Measurements from ENCODE around the gene RCBTB2. TPM values are rescaled to one million over a fixed set of nuclear protein-coding genes. Genes with fewer than 3 reads are reported as not detected.

The RCBTB2 gene
- total RNA-seq, 1 donor from 2014 or later = 20.1 TPM

DNA sequence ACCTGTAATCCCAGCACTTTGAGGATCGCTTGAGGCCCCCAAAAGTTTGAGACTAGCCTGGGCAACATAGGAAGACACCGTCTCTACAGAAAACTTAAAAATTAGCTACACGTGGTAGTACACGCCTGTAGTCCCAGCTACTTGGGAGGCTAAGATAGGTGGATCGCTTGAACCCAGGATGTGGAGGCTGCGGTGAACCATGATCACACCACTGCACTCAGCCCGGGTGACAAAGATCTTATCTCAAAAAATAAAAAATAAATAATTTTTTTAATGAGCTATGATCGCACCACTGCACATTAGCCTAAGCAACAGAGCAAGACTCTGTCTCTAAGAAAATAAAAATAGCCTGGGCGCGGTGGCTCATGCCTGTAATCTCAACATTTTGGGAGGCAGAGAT is 6.6 kb downstream of the RCBTB2 start:
- TF ChIP-seq, protein P1, sequence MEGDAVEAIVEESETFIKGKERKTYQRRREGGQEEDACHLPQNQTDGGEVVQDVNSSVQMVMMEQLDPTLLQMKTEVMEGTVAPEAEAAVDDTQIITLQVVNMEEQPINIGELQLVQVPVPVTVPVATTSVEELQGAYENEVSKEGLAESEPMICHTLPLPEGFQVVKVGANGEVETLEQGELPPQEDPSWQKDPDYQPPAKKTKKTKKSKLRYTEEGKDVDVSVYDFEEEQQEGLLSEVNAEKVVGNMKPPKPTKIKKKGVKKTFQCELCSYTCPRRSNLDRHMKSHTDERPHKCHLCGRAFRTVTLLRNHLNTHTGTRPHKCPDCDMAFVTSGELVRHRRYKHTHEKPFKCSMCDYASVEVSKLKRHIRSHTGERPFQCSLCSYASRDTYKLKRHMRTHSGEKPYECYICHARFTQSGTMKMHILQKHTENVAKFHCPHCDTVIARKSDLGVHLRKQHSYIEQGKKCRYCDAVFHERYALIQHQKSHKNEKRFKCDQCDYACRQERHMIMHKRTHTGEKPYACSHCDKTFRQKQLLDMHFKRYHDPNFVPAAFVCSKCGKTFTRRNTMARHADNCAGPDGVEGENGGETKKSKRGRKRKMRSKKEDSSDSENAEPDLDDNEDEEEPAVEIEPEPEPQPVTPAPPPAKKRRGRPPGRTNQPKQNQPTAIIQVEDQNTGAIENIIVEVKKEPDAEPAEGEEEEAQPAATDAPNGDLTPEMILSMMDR (IDR thresholded peaks at IDR 0.05) = no peak
- no peak overlapping the region for H3K27ac ChIP-seq
- ATAC-seq (no peak), DNase-seq (no peak)
- no peak overlapping the region for H3K4me3 ChIP-seq
- intact Hi-C loops (cut with DNase I) = no loop called here
- peaks cover 6% of the 10 kb centered on the region for H3K36me3 ChIP-seq
- no peaks in the 10 kb centered on the region for H3K27me3 ChIP-seq (ENCODE audit: low read depth)
- H3K4me1 ChIP-seq = peaks cover 15% of the 10 kb centered on the region
- no peaks in the 10 kb centered on the region for H3K9me3 ChIP-seq

DNA sequence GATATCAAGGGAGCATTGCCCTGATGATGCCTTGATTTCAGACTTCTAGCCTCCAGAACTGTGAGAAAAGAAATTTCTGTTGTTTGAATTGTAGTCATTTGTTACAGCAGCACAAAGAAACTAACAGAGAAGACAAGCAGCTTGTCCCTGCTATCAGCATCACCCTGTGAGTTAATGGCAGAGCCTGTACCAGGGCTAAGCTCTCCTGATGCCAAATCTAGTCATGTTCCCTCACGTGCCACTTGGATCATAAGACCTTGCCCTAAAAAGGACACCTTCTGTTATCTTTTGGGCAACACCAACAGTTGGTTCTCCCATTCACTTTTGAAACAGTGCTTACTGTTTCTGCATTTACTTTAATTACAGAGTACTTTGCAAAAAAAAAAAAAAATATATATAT is 14.8 kb downstream of the RCBTB2 start:
- DNase-seq (no peak), ATAC-seq (no peak)
- TF ChIP-seq, protein P1 (IDR thresholded peaks at IDR 0.05) = no peak
- H3K4me1 ChIP-seq = no peaks in the 10 kb centered on the region
- intact Hi-C loops (cut with DNase I) = no loop called here
- H3K27me3 ChIP-seq (ENCODE audit: low read depth) = no peaks in the 10 kb centered on the region
- peaks cover 6% of the 10 kb centered on the region for H3K36me3 ChIP-seq
- H3K9me3 ChIP-seq = no peaks in the 10 kb centered on the region
- no peak overlapping the region for H3K4me3 ChIP-seq
- no peak overlapping the region for H3K27ac ChIP-seq

DNA sequence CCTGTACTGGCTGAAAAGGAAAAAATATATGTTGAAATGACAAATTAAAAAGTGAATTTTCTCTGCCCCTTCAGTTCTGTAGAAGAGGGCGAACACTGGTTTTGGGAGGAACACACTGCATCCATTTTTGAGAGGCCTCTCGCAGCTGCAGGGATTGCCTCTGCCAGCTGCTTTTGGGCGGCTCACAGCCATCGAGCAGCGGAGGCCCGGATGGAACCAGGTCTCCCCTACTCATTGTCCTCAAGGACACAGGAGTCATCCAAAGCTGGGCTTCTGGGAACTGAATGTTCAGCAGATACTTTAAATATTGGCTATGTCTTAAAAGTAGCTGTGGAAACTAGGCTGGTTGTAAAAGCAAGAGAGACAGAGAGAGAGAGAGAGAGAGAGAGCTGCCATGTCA is 17.1 kb downstream of the RCBTB2 start:
- intact Hi-C loops (cut with DNase I) = no loop called here
- no peak for ATAC-seq
- TF ChIP-seq, protein P1 (IDR thresholded peaks at IDR 0.05) = no peak

DNA sequence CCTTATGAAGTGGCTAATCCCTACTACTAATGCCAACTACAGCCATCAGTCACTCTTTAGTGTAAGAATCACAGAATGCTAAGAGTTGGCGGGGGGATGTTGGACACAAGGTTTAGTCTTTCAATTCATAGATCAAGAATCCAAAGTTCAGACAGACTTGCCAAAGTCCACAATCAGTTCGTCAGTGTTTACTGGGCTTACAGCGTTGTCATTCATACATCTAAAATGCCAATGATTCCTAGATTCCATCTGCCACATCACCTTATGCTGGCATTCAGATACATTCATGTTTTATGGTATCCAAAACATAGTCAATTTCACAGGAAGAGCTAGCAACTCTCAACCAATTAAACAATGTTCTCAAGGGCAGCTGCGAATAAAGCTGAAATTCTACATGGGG is 18.1 kb downstream of the RCBTB2 start:
- TF ChIP-seq, protein P1 (IDR thresholded peaks at IDR 0.05) = no peak
- Histone ChIP-seq H3K4me1 (peaks cover 5% of the 10 kb centered on the region), H3K4me3 (no peak overlapping the region), H3K27ac (no peak overlapping the region), H3K9me3 (no peaks in the 10 kb centered on the region), H3K27me3 (ENCODE audit: low read depth) (no peaks in the 10 kb centered on the region), H3K36me3 (peaks cover 8% of the 10 kb centered on the region)
- intact Hi-C loops (cut with DNase I) = no loop called here
- DNase-seq = no peak
- no peak for ATAC-seq

More for the DNA sequence above, 17.1 kb downstream of the RCBTB2 start:
- H3K27me3 ChIP-seq (ENCODE audit: low read depth) = no peaks in the 10 kb centered on the region
- no peaks in the 10 kb centered on the region for H3K9me3 ChIP-seq
- no peak overlapping the region for H3K27ac ChIP-seq
- H3K4me3 ChIP-seq = no peak overlapping the region
- DNase-seq = no peak
- no peaks in the 10 kb centered on the region for H3K4me1 ChIP-seq
- H3K36me3 ChIP-seq = peaks cover 8% of the 10 kb centered on the region

DNA sequence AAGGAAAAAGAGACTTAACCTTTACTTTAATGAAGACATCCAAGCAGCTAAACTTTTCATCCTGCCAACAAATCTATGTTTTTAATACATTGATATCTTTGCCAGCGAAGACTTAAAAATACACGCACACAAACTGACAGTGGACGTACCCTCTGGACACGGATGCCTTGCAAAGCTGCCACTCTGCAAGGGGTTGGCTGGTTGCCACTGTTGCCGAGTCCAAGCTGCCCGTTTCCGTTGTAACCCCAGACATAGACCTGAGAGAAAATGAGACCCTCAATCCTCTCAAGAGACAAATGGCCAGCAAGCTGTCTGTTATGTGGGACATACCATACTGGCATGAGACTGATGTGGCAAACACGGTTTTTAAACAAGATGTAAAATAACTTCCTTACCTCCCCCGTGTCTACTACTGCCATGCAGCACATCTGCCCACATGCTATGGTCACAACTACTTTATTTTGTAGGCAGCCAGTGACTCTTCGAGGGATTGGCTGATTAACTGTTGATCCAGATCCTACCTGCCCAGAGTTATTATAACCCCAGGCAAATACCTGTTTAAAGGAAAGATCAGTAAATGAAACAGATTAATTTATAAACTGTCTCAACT is 21.2 kb downstream of the RCBTB2 start:
- ATAC-seq = no peak
- intact Hi-C loops (cut with DNase I) = no loop called here
- H3K4me3 ChIP-seq = no peak overlapping the region

More for the DNA sequence above, 21.2 kb downstream of the RCBTB2 start:
- Histone ChIP-seq H3K27ac (no peak overlapping the region), H3K36me3 (peaks cover 8% of the 10 kb centered on the region), H3K27me3 (ENCODE audit: low read depth) (no peaks in the 10 kb centered on the region), H3K9me3 (no peaks in the 10 kb centered on the region), H3K4me1 (peaks cover 13% of the 10 kb centered on the region)
- no peak for DNase-seq
- TF ChIP-seq, protein P1 (IDR thresholded peaks at IDR 0.05) = no peak

Data from lower lobe of right lung (tissue), 2 donors.